Mesenchymal stem cell (in vitro differentiated cells and primary cell): Measurements from ENCODE around the gene CBLL1.

Source experiments
- DNase-seq: peaks from one replicate; pipeline ENCODE4 v3.0.0-alpha.2; 2013
- H2AFZ ChIP-seq: one replicate; pipeline ENCODE4 v1.6.1; 2013; ENCODE audit warnings: low read depth, mild to moderate bottlenecking, control low read depth, inconsistent platforms, low read length, moderate library complexity
- H2AK5ac ChIP-seq: 2 replicates; pipeline ENCODE4 v1.6.1; 2013; ENCODE audit warnings: low read length, moderate library complexity, mild to moderate bottlenecking, inconsistent platforms; ENCODE audit not compliant: severe bottlenecking
- H2BK120ac ChIP-seq: one replicate; pipeline ENCODE4 v1.6.1; 2013; ENCODE audit warnings: low read depth, mild to moderate bottlenecking, inconsistent platforms, low read length, moderate library complexity
- H2BK12ac ChIP-seq, 2 experiments: one replicate each; pipeline ENCODE4 v1.6.1; 2013; ENCODE audit warnings: inconsistent platforms in 2 of 2, low read length in 2 of 2, mild to moderate bottlenecking in 2 of 2, moderate library complexity in 2 of 2, control low read depth in 1 of 2
- H2BK15ac ChIP-seq: one replicate; pipeline ENCODE4 v1.6.1; 2013; ENCODE audit warnings: mild to moderate bottlenecking, low read depth, inconsistent platforms; ENCODE audit not compliant: poor library complexity, severe bottlenecking
- H2BK5ac ChIP-seq: 2 replicates; pipeline ENCODE4 v1.6.1; 2013; ENCODE audit warnings: low read depth, mild to moderate bottlenecking, low read length, control low read depth, inconsistent platforms; ENCODE audit not compliant: poor library complexity, severe bottlenecking
- H3K14ac ChIP-seq, 2 experiments: one replicate each; pipeline ENCODE4 v1.6.1; 2013; ENCODE audit warnings: inconsistent platforms in 2 of 2, low read length in 2 of 2, control low read depth in 1 of 2, mild to moderate bottlenecking in 1 of 2, moderate library complexity in 1 of 2
- H3K18ac ChIP-seq, 2 experiments: one replicate each; pipeline ENCODE4 v1.6.1; 2013; ENCODE audit warnings: inconsistent platforms in 2 of 2, low read length in 2 of 2, control low read depth in 1 of 2, low read depth in 1 of 2, mild to moderate bottlenecking in 1 of 2
- H3K23ac ChIP-seq, 2 experiments: one replicate each; pipeline ENCODE4 v1.6.1; 2013; ENCODE audit warnings: inconsistent platforms in 2 of 2, low read length in 2 of 2, mild to moderate bottlenecking in 2 of 2, moderate library complexity in 2 of 2, control low read depth in 1 of 2
- H3K27ac ChIP-seq: 2 replicates; pipeline ENCODE4 v1.5.1; 2013; ENCODE audit warnings: mild to moderate bottlenecking, moderate library complexity, low read length, control low read depth, inconsistent platforms; ENCODE audit not compliant: poor library complexity, severe bottlenecking
- H3K27me3 ChIP-seq, 2 experiments: 2 replicates each; pipeline versions ENCODE4 v1.6.1 to v1.7.0; 2013; ENCODE audit warnings: low read length in 2 of 2, mild to moderate bottlenecking in 2 of 2, moderate library complexity in 2 of 2, control low read depth in 1 of 2, inconsistent platforms in 1 of 2; ENCODE audit not compliant: control insufficient read depth in 1 of 2, insufficient read depth in 1 of 2
- H3K36me3 ChIP-seq, 2 experiments: 2 replicates each; pipeline versions ENCODE4 v1.6.1 to v1.7.0; 2013; ENCODE audit warnings: low read length in 2 of 2, control low read depth in 1 of 2, inconsistent platforms in 1 of 2, low read depth in 1 of 2, mild to moderate bottlenecking in 1 of 2; ENCODE audit not compliant: insufficient read depth in 2 of 2, control insufficient read depth in 1 of 2
- H3K4ac ChIP-seq, 2 experiments: one replicate each; pipeline ENCODE4 v1.6.1; 2013; ENCODE audit warnings: inconsistent platforms in 2 of 2, low read length in 2 of 2, mild to moderate bottlenecking in 2 of 2, moderate library complexity in 2 of 2, control low read depth in 1 of 2, low read depth in 1 of 2
- H3K4me1 ChIP-seq: 2 replicates; pipeline ENCODE4 v1.6.1; 2013; ENCODE audit warnings: low read depth, low read length, control low read depth; ENCODE audit not compliant: control insufficient read depth, insufficient read depth
- H3K4me2 ChIP-seq: 2 replicates; pipeline ENCODE4 v1.6.1; 2013; ENCODE audit warnings: low read length, mild to moderate bottlenecking, inconsistent platforms; ENCODE audit not compliant: poor library complexity, severe bottlenecking
- H3K4me3 ChIP-seq, 2 experiments: 2 replicates each; pipeline versions ENCODE4 v1.5.1 to v1.7.0; 2013; ENCODE audit warnings: low read length in 2 of 2, mild to moderate bottlenecking in 2 of 2, control low read depth in 1 of 2, low read depth in 1 of 2; ENCODE audit not compliant: insufficient read depth in 1 of 2
- H3K79me1 ChIP-seq: replicated peaks from 2 replicates; pipeline ENCODE4 v1.6.1; 2013; ENCODE audit warnings: mild to moderate bottlenecking, control low read depth, low read length, inconsistent platforms; ENCODE audit not compliant: poor library complexity, severe bottlenecking
- H3K9ac ChIP-seq: 2 replicates; pipeline ENCODE4 v1.7.0; 2013; ENCODE audit warnings: mild to moderate bottlenecking, low read length, moderate library complexity
- H3K9me3 ChIP-seq: 2 replicates; pipeline ENCODE4 v1.7.0; 2013; ENCODE audit warnings: mild to moderate bottlenecking, low read length; ENCODE audit not compliant: control insufficient read depth
- H4K8ac ChIP-seq: one replicate; pipeline ENCODE4 v1.6.1; 2013; ENCODE audit warnings: inconsistent platforms, mild to moderate bottlenecking, low read length, moderate library complexity
- H4K91ac ChIP-seq: one replicate; pipeline ENCODE4 v1.6.1; 2013; ENCODE audit warnings: mild to moderate bottlenecking, low read length, inconsistent platforms
- WGBS: methylation state at CpG from one replicate; pipeline ENCODE4 v1.1.7; 2013; ENCODE audit warnings: mixed read lengths; 5-methylcytosine and 5-hydroxymethylcytosine counted together

CBLL1 gene

GRCh38 chr7:107744345-107744750, 406 bp downstream of the CBLL1 start:
- 0% methylated on average over 19 of the region's 22 CpGs for WGBS

GRCh38 chr7:107746006-107746405, 2.1 kb downstream of the CBLL1 start:
- H3K9me3 ChIP-seq: no peaks in the 10 kb centered on the region
- H3K4me2 ChIP-seq: no peak overlapping the region
- H3K4me3 ChIP-seq: peak overlapping the region in 1 of 2 experiments; percentile 95
- H3K4me1 ChIP-seq: peaks cover 4% of the 10 kb centered on the region
- H3K9ac ChIP-seq: peak overlapping the region; percentile 96
- no peak overlapping the region for H4K8ac ChIP-seq
- no peak overlapping the region for H2BK15ac ChIP-seq
- no peak overlapping the region for H3K27ac ChIP-seq
- DNase-seq: no peak
- H3K4ac ChIP-seq: no peak overlapping the region
- H2BK120ac ChIP-seq: no peak overlapping the region
- 93% methylated on average over 2 of the region's 3 CpGs for WGBS
- H2BK12ac ChIP-seq: no peak overlapping the region
- H3K18ac ChIP-seq: no peak overlapping the region
- peaks cover 6 to 23% of the 10 kb centered on the region in 2 experiments for H3K36me3 ChIP-seq
- no peaks in the 10 kb centered on the region for H3K27me3 ChIP-seq
- H2BK5ac ChIP-seq: no peak overlapping the region
- no peak overlapping the region for H2AFZ ChIP-seq
- peaks cover 7% of the 10 kb centered on the region for H3K79me1 ChIP-seq
- no peak overlapping the region for H3K23ac ChIP-seq
- no peak overlapping the region for H2AK5ac ChIP-seq
- no peak overlapping the region for H3K14ac ChIP-seq
- H4K91ac ChIP-seq: no peak overlapping the region

More at GRCh38 chr7:107744345-107744750, 406 bp downstream of the CBLL1 start:
- Histone ChIP-seq H2BK15ac (no peak overlapping the region), H3K27ac (peak overlapping the region; percentile 96), H4K8ac (peak overlapping the region; percentile 33), H2AFZ (peak overlapping the region; percentile 75), H3K27me3 (no peaks in the 10 kb centered on the region), H3K9me3 (no peaks in the 10 kb centered on the region), H3K36me3 (peaks cover 0 to 7% of the 10 kb centered on the region in 2 experiments), H2AK5ac (no peak overlapping the region), H2BK12ac (no peak overlapping the region), H3K9ac (peak overlapping the region; percentile 96), H3K79me1 (peaks cover 2% of the 10 kb centered on the region), H3K18ac (peak overlapping the region; percentile 23 to 92), H3K23ac (peak overlapping the region in 1 of 2 experiments; percentile 15), H4K91ac (no peak overlapping the region), H3K14ac (no peak overlapping the region), H3K4me3 (peak overlapping the region; percentile 71 to 95), H2BK120ac (no peak overlapping the region), H2BK5ac (peak overlapping the region; percentile 15), H3K4ac (peak overlapping the region; percentile 20 to 54), H3K4me1 (peaks cover 4% of the 10 kb centered on the region), H3K4me2 (peak overlapping the region; percentile 86)
- no peak for DNase-seq

GRCh38 chr7:107751113-107751512, 7.2 kb downstream of the CBLL1 start:
- H3K9ac ChIP-seq: no peak overlapping the region
- no peak overlapping the region for H4K91ac ChIP-seq
- H3K23ac ChIP-seq: no peak overlapping the region
- H3K27me3 ChIP-seq: no peaks in the 10 kb centered on the region
- H3K36me3 ChIP-seq: peaks cover 13 to 72% of the 10 kb centered on the region in 2 experiments
- H2AK5ac ChIP-seq: no peak overlapping the region
- no peak overlapping the region for H3K27ac ChIP-seq
- WGBS: 96% methylated on average over 6 of the region's 7 CpGs
- H2BK15ac ChIP-seq: no peak overlapping the region
- H3K9me3 ChIP-seq: no peaks in the 10 kb centered on the region
- no peak overlapping the region for H3K4me3 ChIP-seq
- no peak overlapping the region for H3K4me2 ChIP-seq
- H3K79me1 ChIP-seq: peaks cover 16% of the 10 kb centered on the region
- H2BK120ac ChIP-seq: no peak overlapping the region
- peaks cover 2% of the 10 kb centered on the region for H3K4me1 ChIP-seq
- no peak for DNase-seq
- H3K4ac ChIP-seq: no peak overlapping the region
- H3K18ac ChIP-seq: no peak overlapping the region
- no peak overlapping the region for H3K14ac ChIP-seq
- no peak overlapping the region for H2AFZ ChIP-seq
- no peak overlapping the region for H2BK12ac ChIP-seq
- H2BK5ac ChIP-seq: no peak overlapping the region
- H4K8ac ChIP-seq: no peak overlapping the region

GRCh38 chr7:107754642-107755041, 10.7 kb downstream of the CBLL1 start:
- 90% methylated on average over 1 of the region's 2 CpGs for WGBS
- H2AFZ ChIP-seq: no peak overlapping the region
- H3K27ac ChIP-seq: no peak overlapping the region
- H3K79me1 ChIP-seq: peaks cover 24% of the 10 kb centered on the region
- no peak overlapping the region for H2BK120ac ChIP-seq
- no peak overlapping the region for H2BK12ac ChIP-seq
- no peaks in the 10 kb centered on the region for H3K9me3 ChIP-seq
- no peak overlapping the region for H2BK5ac ChIP-seq
- no peak overlapping the region for H3K23ac ChIP-seq
- H3K9ac ChIP-seq: no peak overlapping the region
- no peak overlapping the region for H4K91ac ChIP-seq
- no peaks in the 10 kb centered on the region for H3K27me3 ChIP-seq
- H3K4me2 ChIP-seq: no peak overlapping the region
- peaks cover 24 to 97% of the 10 kb centered on the region in 2 experiments for H3K36me3 ChIP-seq
- H3K18ac ChIP-seq: no peak overlapping the region
- DNase-seq: no peak
- H3K14ac ChIP-seq: no peak overlapping the region
- H4K8ac ChIP-seq: no peak overlapping the region
- H2AK5ac ChIP-seq: no peak overlapping the region
- H3K4me1 ChIP-seq: peaks cover 2% of the 10 kb centered on the region
- no peak overlapping the region for H3K4me3 ChIP-seq
- H3K4ac ChIP-seq: no peak overlapping the region
- no peak overlapping the region for H2BK15ac ChIP-seq
